ENCODE results near the gene PABPC1L. TPM values are rescaled to one million over a fixed set of nuclear protein-coding genes. Genes with fewer than 3 reads are reported as not detected.

Gene PABPC1L
- total RNA-seq, 1 donor from 2014 or later, result 45.3 TPM

- Histone ChIP-seq H3K4me3 (peak overlapping the region; percentile 73), H3K27me3 (no peaks in the 10 kb centered on the region), H3K36me3 (no peaks in the 10 kb centered on the region), H2AFZ (replicated peaks) (no peak overlapping the region), H3F3A (ENCODE audit: low read depth) (peaks cover 8% of the 10 kb centered on the region), H3K9me3 (ENCODE audit: low read depth) (no peaks in the 10 kb centered on the region), H3K9ac (peak overlapping the region; percentile 46), H3K4me1 (peaks cover 17% of the 10 kb centered on the region), H3K27ac (no peak overlapping the region), H4K20me1 (ENCODE audit: low read depth) (peaks cover 14% of the 10 kb centered on the region), H3K79me2 (ENCODE audit: low read depth) (peaks cover 31% of the 10 kb centered on the region), H3K4me2 (peak overlapping the region; percentile 87)
- no peak for TF ChIP-seq EZH2 (IDR thresholded peaks at IDR 0.05)
- no peak for TF ChIP-seq CTCF (IDR thresholded peaks at IDR 0.05)
- TF ChIP-seq EZH2phosphoT487 (IDR thresholded peaks at IDR 0.05), result no peak
- Mint-ChIP-seq H3K4me1 (peaks cover 35% of the 10 kb centered on the region), H3K27me3 (ENCODE audit: insufficient read depth, low read depth) (peaks cover 4% of the 10 kb centered on the region), H3K36me3 (peaks cover 11% of the 10 kb centered on the region), H3K4me3 (peak overlapping the region; percentile 95), H3K9me3 (no peaks in the 10 kb centered on the region), H3K27ac (peak overlapping the region; percentile 67)
- DNase-seq (ENCODE audit: low spot score), result peak; percentile 67
These were observed 49.8 kb downstream of the PABPC1L start for GRCh38 chr20:44959638-44960102.

DNA sequence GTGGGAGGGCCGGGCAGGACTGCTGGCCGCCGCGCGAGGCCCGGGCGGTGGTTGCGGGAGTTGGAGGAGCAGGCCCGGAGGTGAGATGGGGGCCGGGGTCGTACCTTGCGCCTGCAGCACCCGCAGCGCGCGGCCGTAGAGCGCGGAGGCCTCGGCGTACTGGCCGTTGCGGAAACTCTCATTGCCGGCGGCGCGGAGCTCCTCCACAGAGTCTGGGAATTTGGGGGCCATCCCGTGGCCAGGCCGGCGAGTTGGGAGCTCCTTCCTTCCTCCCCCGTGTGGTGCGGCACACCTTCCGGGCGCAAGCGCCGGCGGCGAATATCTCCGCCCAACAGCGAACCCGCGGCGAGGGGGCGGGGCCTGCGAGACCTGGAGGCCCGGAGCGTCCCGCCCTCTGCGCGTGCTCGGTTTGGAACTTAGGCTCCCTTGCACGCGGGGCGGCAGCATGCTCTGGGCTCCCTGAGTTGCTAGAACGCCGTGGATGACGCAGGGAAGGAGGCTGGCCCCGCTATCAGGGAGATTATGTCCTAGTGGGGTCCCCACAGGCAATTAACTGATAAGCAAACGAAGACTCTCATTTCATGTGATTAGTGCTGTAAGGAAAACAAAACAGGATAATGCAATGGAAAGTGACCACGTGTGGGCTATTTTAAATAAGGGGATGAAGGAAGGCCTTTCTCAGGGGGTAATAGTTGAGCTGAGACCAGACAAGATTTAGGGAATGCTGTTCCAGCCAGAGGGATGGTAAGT, 50.4 kb downstream of the PABPC1L start, which contains the start of gene TOMM34:
TOMM34 (minus strand) TSS at position 295 of the 750 bp plus-strand sequence; CDS start at position 231, 64 bp downstream.
- no peak within 1 kb of the TSS for H2AFZ ChIP-seq (replicated peaks)
- H3K36me3 Mint-ChIP-seq, result peaks cover 6% of the 10 kb centered on the region
- H3K4me1 Mint-ChIP-seq, result peaks cover 35% of the 10 kb centered on the region
- H3F3A ChIP-seq (ENCODE audit: low read depth), result peaks cover 12% of the 10 kb centered on the region
- peaks cover 31% of the 10 kb centered on the region for H3K79me2 ChIP-seq (ENCODE audit: low read depth)
- peaks cover 4% of the 10 kb centered on the region for H3K27me3 Mint-ChIP-seq (ENCODE audit: insufficient read depth, low read depth)
- DNase-seq (ENCODE audit: low spot score), result peak; percentile 97
- no peaks in the 10 kb centered on the region for H3K9me3 ChIP-seq (ENCODE audit: low read depth)
- TF ChIP-seq CTCF (IDR thresholded peaks at IDR 0.05) (no peak), EZH2phosphoT487 (IDR thresholded peaks at IDR 0.05) (no peak), EZH2 (IDR thresholded peaks at IDR 0.05) (peak; percentile 52)
- peak within 1 kb of the TSS; percentile 73 for H3K4me3 ChIP-seq
- no peak within 1 kb of the TSS for H3K27ac ChIP-seq
- peak within 1 kb of the TSS; percentile 67 for H3K27ac Mint-ChIP-seq
- H4K20me1 ChIP-seq (ENCODE audit: low read depth), result peaks cover 14% of the 10 kb centered on the region
- no peaks in the 10 kb centered on the region for H3K27me3 ChIP-seq
- peak within 1 kb of the TSS; percentile 87 for H3K4me2 ChIP-seq
- no peaks in the 10 kb centered on the region for H3K9me3 Mint-ChIP-seq
- no peaks in the 10 kb centered on the region for H3K36me3 ChIP-seq
- peak within 1 kb of the TSS; percentile 46 for H3K9ac ChIP-seq
- peak within 1 kb of the TSS; percentile 95 for H3K4me3 Mint-ChIP-seq
- H3K4me1 ChIP-seq, result peaks cover 17% of the 10 kb centered on the region

DNA sequence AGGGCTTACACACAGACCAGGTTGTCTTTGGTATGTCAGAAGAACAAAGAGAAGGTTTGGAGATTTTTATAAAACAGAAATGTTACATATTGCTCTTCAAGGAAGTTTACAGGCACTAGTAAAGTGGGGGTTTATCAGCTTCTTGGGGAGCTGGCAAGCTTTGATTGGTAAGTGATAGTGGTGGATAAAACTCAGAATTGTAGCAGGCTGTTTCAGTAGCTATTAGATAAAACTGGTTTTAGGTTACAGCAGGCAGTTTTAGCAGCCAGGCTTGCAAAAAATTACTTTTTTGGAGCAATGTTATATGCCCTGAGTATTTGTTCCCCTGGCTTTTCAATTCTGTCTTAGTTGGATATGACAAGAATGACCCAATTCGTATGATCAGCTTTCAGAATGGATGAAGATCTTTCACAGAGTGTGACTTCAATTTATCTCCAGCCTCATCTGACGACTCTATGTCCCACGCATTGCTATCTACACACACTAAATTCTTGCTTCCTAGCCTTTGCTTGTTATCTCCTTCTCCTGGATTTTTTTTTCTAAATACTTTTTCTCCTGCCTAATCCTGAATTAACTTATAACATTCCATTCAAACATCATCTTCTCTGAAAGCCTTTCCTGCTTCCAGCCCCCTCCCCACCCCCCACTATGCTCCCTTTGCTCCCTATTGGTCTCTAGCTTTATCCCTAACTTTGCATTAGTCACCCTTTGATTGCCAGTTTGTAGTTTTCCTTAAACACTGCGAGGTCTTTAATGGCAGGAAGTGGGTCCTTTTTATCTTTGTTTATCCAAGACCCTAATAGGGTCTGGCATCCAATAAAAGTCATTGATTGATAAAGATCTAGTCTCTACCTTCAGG, 51.4 kb downstream of the PABPC1L start:
- peaks cover 38% of the 10 kb centered on the region for H3K4me1 Mint-ChIP-seq
- no peaks in the 10 kb centered on the region for H3K9me3 ChIP-seq (ENCODE audit: low read depth)
- no peak for DNase-seq (ENCODE audit: low spot score)
- no peaks in the 10 kb centered on the region for H3K36me3 ChIP-seq
- H3K79me2 ChIP-seq (ENCODE audit: low read depth), result peaks cover 31% of the 10 kb centered on the region
- no peak overlapping the region for H3K4me2 ChIP-seq
- no peak overlapping the region for H3K9ac ChIP-seq
- peaks cover under 1% of the 10 kb centered on the region for H3K36me3 Mint-ChIP-seq
- no peak overlapping the region for H3K27ac Mint-ChIP-seq
- TF ChIP-seq CTCF (IDR thresholded peaks at IDR 0.05) (no peak), EZH2phosphoT487 (IDR thresholded peaks at IDR 0.05) (no peak), EZH2 (IDR thresholded peaks at IDR 0.05) (no peak)
- H2AFZ ChIP-seq (replicated peaks), result no peak overlapping the region
- H3F3A ChIP-seq (ENCODE audit: low read depth), result peaks cover 20% of the 10 kb centered on the region
- H3K27me3 ChIP-seq, result no peaks in the 10 kb centered on the region
- H3K27me3 Mint-ChIP-seq (ENCODE audit: insufficient read depth, low read depth), result peaks cover 4% of the 10 kb centered on the region
- H3K9me3 Mint-ChIP-seq, result no peaks in the 10 kb centered on the region
- H3K4me3 Mint-ChIP-seq, result peak overlapping the region; percentile 95
- H3K4me1 ChIP-seq, result peaks cover 17% of the 10 kb centered on the region
- peaks cover 14% of the 10 kb centered on the region for H4K20me1 ChIP-seq (ENCODE audit: low read depth)
- no peak overlapping the region for H3K4me3 ChIP-seq
- no peak overlapping the region for H3K27ac ChIP-seq

Data from neural progenitor cell (in vitro differentiated cells).